ENCODE measurements around the gene FRYL. TPM values are rescaled to one million over a fixed set of nuclear protein-coding genes. Genes with fewer than 3 reads are reported as not detected.

The FRYL gene
- total and polyA plus RNA-seq, 2 of the 13 experiments (the other 11 are each of a cell fraction or from before 2014, with no cell fraction given) = 9.7 to 19.6 TPM

DNA sequence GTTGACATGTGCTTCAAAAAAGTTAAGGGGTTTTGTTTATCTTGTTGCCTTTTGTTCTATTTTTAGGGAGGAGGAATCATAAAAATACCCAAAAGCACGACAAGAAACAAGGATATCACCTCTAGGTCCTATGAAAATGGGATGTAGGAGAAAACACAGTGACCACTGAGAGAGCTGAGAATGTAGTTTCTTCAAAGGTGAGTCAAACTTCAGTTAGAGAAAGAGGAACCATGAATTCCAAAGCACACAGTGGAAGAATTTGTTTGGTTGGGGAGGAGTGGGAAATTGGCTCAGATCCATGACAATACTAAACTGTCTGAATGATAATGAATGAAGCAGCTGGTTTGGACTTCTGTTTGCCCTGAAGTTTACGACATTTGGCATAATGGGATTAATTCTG lies 19.1 kb upstream of the FRYL start:
- no peaks in the 10 kb centered on the region; a peak in 2 of 5 replicates for H3K27me3 ChIP-seq (ENCODE audit: control insufficient read depth in 1 of 2, insufficient read depth in 2 of 2, low read length in 2 of 2)
- ChIA-PET POLR2A (interaction anchor here (0.8 kb wide), 1 partner anchor 18 kb away, joined by 3 read pairs; no protein-coding TSS in a partner anchor), CTCF (ENCODE audit: low intra/inter-chr PET ratio, low total read pairs) (no interaction called here)
- no peaks in the 10 kb centered on the region for H4K20me1 ChIP-seq (ENCODE audit: insufficient read depth, low read length)
- no peaks in the 10 kb centered on the region for H3K36me3 ChIP-seq (replicated peaks in 1 of 2; ENCODE audit: control insufficient read depth in 1 of 2, insufficient read depth in 2 of 2, low read length in 2 of 2)
- DNase-seq (ENCODE audit: low spot score) = no peak
- no peaks in the 10 kb centered on the region for H3K79me2 ChIP-seq (ENCODE audit: insufficient read depth, low read length)
- peaks cover 37% of the 10 kb centered on the region for H3K4me1 ChIP-seq (ENCODE audit: insufficient read depth, low read length)
- no peak overlapping the region for H3K4me2 ChIP-seq (ENCODE audit: low read depth, low read length)
- no TSS peak for BruUV-seq (replicated peaks)
- no peak for FAIRE-seq
- no peak overlapping the region for H3K27ac ChIP-seq (ENCODE audit: extremely low read length, insufficient read depth, low read length)
- no peak overlapping the region for H3K4me3 ChIP-seq (replicated peaks in 1 of 3; ENCODE audit: insufficient read depth in 1 of 3, low read depth in 2 of 3, low read length in 3 of 3)
- in situ Hi-C loops (cut with HindIII; ENCODE audit: extremely low pct_ligation_motif_present, low pct_unique_long_range_greater_than_20kb) = loop anchor here (25.0 kb wide), 1 partner anchor 212 kb away; no protein-coding TSS in a partner anchor
- no peak for ATAC-seq
- WGBS (ENCODE audit: low lambda C conversion rate) = 23% methylated on average over 2 of the region's 2 CpGs
- intact Hi-C loops (cut with micrococcal nuclease; ENCODE audit: unreplicated experiment) = no loop called here
- no peaks in the 10 kb centered on the region for H3K9me3 ChIP-seq (ENCODE audit: low read length)
- H3K9ac ChIP-seq (ENCODE audit: insufficient read depth, low read depth, low read length) = no peak overlapping the region
- no peak for TF ChIP-seq SNAPC2 (CRISPR knock-in tag; IDR thresholded peaks at IDR 0.05)
- TF ChIP-seq NFYB (CRISPR knock-in tag; IDR thresholded peaks at IDR 0.05) = no peak
- TF ChIP-seq, protein P1, sequence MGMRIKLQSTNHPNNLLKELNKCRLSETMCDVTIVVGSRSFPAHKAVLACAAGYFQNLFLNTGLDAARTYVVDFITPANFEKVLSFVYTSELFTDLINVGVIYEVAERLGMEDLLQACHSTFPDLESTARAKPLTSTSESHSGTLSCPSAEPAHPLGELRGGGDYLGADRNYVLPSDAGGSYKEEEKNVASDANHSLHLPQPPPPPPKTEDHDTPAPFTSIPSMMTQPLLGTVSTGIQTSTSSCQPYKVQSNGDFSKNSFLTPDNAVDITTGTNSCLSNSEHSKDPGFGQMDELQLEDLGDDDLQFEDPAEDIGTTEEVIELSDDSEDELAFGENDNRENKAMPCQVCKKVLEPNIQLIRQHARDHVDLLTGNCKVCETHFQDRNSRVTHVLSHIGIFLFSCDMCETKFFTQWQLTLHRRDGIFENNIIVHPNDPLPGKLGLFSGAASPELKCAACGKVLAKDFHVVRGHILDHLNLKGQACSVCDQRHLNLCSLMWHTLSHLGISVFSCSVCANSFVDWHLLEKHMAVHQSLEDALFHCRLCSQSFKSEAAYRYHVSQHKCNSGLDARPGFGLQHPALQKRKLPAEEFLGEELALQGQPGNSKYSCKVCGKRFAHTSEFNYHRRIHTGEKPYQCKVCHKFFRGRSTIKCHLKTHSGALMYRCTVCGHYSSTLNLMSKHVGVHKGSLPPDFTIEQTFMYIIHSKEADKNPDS (CRISPR knock-in tag; IDR thresholded peaks at IDR 0.05) = no peak
- TF ChIP-seq ZNF646 (CRISPR knock-in tag; IDR thresholded peaks at IDR 0.05) = no peak
- TF ChIP-seq SIX4 (CRISPR knock-in tag; IDR thresholded peaks at IDR 0.05) = no peak
- TF ChIP-seq SNAPC4 (CRISPR knock-in tag; IDR thresholded peaks at IDR 0.05) = no peak
- no peak for TF ChIP-seq SUZ12 (IDR thresholded peaks at IDR 0.05; ENCODE audit: low read depth, low read length)
- no peak for TF ChIP-seq HNRNPH1 (optimal IDR thresholded peaks at IDR 0.05; ENCODE audit: low read depth, low read length)
- no peak for TF ChIP-seq HOXA9 (CRISPR knock-in tag; IDR thresholded peaks at IDR 0.05; ENCODE audit: borderline replicate concordance)
- no peak for TF ChIP-seq RBM22 (optimal IDR thresholded peaks at IDR 0.05; ENCODE audit: low read length)
- no peak overlapping the region for H2AFZ ChIP-seq (ENCODE audit: low read length)

All from HepG2 (cell line).